Measurements from ENCODE around the gene RPL18A.
"Not testable (repeated sequence)": the region's sequence is repeated elsewhere in the genome, so short reads cannot be mapped to it uniquely, and the experiment has no call there.

Gene RPL18A

GRCh38 chr19:17866964-17867486 lies 7.3 kb downstream of the RPL18A start:
- no peak for DNase-seq

- no peak for DNase-seq
These were observed 9.0 kb downstream of the RPL18A start for GRCh38 chr19:17868669-17869068.

- DNase-seq: no peak
These were observed 9.5 kb downstream of the RPL18A start for GRCh38 chr19:17869114-17869608.

GRCh38 chr19:17871032-17871877 lies 11.5 kb downstream of the RPL18A start:
- no peak for DNase-seq

- no peak for DNase-seq
These were observed 12.2 kb downstream of the RPL18A start, which contains the start of gene SLC5A5 for GRCh38 chr19:17871878-17872250. Gene SLC5A5, plus strand, starts transcription at chr19:17871945. Its CDS starts 375 bp downstream, at chr19:17872320.

- DNase-seq: no peak
These were observed 12.7 kb downstream of the RPL18A start for GRCh38 chr19:17872251-17873001.

- DNase-seq: peak; percentile 25
These were observed 14.4 kb downstream of the RPL18A start for GRCh38 chr19:17873786-17874757.

- no peak for DNase-seq
These were observed 15.0 kb downstream of the RPL18A start for GRCh38 chr19:17874758-17875135.

GRCh38 chr19:17877696-17878095 lies 18.0 kb downstream of the RPL18A start:
- no peak for DNase-seq

- DNase-seq: no peak
These were observed 19.8 kb downstream of the RPL18A start for GRCh38 chr19:17879466-17879865.

- DNase-seq: no peak
These were observed 22.0 kb downstream of the RPL18A start for GRCh38 chr19:17881701-17882100.

GRCh38 chr19:17883627-17884410 lies 24.1 kb downstream of the RPL18A start:
- no peak for DNase-seq

- DNase-seq: no peak
These were observed 26.8 kb downstream of the RPL18A start for GRCh38 chr19:17886515-17886914.

GRCh38 chr19:17887221-17887620 lies 27.5 kb downstream of the RPL18A start:
- DNase-seq: not testable (repeated sequence)

- DNase-seq: no peak
These were observed 28.6 kb downstream of the RPL18A start for GRCh38 chr19:17888260-17888659.

GRCh38 chr19:17889609-17890214 lies 30.0 kb downstream of the RPL18A start:
- no peak for DNase-seq

- no peak for DNase-seq
These were observed 34.1 kb downstream of the RPL18A start for GRCh38 chr19:17893766-17894165.

GRCh38 chr19:17902701-17903100 lies 43.0 kb downstream of the RPL18A start:
- DNase-seq: no peak

GRCh38 chr19:17908244-17908643 lies 48.5 kb downstream of the RPL18A start:
- no peak for DNase-seq

GRCh38 chr19:17909003-17909732 lies 49.5 kb downstream of the RPL18A start:
- DNase-seq: no peak
